Central memory CD4-positive, alpha-beta T cell (primary cell): Measurements from ENCODE around the gene CHCHD5.
"Not testable (repeated sequence)": the region's sequence is repeated elsewhere in the genome, so short reads cannot be mapped to it uniquely, and the experiment has no call there.

ENCODE experiments used
- DNase-seq: peaks from one replicate; pipeline ENCODE4 v3.0.0; 2022

Gene CHCHD5

DNA sequence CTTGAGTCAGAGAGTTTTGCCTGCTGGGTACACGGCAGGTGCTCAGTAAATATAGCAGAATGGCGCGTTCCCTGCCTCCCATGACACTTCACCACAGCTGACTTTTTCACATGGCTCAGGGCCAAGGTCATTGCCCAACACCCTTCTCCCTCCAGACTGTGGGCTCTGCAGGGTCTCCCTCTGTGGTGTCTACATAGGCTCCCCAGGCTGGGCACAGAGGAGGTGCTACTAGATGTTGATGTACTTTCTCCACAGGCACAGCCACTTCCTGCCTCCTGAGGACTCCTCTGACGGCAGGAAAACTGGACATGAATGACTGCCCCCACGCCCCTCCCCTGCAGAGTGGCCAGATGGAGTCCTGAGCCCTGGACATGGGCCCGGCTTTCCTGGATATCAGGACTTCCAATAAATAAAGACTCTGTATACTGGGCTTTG is 4.2 kb downstream of the CHCHD5 start:
- DNase-seq = no peak

DNA sequence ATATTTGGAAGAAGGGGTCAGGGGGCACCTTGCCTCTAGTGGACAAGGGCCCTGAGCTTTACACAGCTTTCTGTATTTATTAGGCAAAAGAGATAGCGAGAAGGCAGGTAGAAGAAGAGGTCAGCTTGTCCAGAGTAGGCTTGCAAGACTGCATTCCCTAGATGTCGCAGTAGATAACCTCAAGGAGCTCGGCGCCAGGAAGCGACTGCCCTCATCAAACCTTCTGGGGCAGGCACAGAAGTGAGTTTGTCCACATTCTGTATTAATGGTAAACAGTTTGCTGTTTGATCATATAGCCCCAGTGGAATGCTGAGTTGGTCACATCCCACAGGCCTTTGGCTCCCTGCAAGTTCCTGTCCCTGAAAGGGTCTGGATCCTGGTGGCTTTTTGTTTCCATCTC is 7.0 kb downstream of the CHCHD5 start:
- DNase-seq = no peak

DNA sequence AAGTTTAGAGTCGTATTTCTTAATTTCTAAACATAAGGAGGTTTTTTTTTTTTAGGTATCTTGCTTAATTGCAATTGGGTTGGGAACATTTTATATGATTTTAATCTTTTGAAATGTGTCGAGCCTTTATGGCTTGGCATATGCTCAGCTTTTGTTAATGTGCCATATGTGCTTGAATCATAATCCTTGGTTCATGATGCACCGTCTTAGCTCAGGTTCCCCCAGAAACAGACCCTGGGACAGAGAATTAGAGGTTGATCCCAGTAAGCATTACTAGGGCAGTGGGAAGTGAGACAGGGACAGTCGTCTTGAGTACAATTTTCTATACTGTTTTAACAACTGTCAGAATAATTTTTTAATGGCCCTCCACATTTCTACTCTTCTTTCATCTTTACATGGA is 9.3 kb downstream of the CHCHD5 start:
- no peak for DNase-seq

DNA sequence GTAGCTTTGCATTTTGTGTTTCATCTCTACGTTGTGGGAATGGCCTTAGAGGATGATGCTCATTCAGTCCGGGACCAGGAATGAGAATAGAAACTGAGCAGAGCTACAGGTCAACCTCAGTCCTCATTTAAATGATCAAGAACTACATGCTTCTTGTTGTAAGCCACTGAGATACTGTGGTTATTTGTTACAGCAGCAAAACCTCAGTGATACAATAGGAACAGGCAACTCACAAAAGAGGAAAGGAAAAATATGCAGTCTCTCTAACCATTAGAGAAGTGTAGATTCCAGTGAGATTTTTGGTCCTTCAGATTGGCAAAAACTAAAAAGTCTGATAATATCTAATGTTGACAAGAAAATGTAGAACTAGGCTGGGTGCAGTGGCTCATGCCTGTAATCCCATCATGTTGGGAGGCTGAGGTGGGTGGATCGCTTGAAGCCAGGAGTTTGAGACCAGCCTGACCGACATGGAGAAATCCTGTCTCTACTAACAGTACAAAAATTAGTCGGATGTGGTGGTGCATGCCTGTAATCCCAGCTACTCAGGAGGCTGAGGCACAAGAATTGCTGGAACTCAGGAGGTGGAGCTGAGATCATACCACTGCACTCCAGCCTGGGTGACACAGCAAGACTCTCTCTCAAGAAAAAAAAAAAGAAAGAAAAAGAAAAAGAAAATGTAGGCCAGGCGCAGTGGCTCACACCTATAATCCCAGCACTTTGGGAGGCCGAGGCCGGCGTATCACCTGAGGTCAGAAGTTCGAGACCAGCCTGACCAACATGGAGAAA is 13.3 kb downstream of the CHCHD5 start:
- no peak for DNase-seq

DNA sequence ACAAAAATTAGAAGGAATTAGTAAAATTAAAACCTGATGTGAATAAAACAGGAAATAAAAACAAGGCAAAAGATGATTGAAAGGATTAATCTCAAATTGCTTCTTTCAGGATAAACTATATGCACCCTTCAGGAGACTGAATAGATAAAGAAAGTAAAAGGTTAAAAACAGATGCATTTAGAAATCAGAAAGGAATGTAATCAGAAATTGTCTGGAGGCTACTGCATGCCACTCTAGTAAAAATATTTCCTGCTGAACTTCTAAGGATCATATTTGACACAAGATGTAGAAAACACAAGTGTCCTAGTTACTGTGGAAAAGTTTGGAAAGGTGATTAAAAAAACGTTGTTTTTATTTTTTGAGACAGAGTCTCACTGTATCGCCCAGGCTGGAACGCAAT is 16.2 kb downstream of the CHCHD5 start:
- DNase-seq = no peak

DNA sequence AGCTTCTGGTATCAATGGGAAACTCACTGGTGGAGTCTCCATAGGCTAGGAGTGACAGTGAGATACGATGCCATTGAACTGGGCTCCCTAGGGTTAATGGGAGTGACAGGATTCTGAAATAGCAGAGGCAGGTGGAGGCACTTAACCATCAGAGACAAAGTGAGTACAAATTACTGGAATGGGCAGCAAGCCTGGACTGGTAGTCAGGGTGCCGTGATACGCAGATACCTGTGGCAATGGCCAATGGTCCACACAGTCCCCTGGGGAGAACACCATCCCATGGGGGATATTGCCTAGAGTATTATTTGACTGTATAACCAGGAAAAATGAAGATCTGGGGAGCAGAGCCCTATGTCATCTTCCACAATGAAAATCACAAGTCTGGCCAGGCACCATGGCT is 17.3 kb downstream of the CHCHD5 start:
- no peak for DNase-seq

DNA sequence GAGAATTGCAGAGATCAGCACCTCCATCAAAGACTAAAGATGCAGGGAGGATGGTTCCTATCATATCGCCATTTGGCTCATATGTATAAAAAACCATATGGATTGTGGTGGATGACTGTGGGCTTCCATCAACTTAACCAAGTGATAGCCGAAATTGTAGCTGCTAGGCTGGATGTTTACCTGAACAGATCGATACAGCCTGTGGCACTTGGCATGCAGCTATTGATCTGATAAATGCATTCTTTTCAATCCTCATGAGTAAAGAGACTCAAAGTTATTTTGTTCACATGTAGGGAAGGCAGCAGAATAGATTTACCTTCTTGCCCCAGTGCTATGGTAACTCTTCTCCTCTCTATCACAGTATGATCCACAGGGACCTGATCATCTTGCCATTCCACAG is 18.5 kb downstream of the CHCHD5 start:
- DNase-seq = no peak

DNA sequence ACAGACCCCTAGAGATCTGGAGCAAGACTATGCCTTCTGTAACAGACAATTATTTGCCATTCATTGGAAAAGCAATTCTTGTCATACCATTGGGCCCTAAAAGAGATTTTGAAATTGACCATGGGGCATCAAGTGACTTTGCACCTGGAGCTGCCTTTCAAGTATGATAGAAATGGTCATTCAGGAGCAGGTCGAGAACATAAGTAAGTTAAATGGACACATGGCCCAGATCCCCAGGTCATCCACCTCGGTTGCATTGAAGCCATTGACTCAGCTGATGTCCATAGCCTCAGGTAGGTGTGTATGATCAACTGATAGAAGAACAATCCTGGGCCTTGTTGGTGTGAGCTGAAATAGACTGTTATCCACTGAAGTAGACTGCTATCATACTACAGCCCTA is 19.3 kb downstream of the CHCHD5 start:
- DNase-seq = no peak

DNA sequence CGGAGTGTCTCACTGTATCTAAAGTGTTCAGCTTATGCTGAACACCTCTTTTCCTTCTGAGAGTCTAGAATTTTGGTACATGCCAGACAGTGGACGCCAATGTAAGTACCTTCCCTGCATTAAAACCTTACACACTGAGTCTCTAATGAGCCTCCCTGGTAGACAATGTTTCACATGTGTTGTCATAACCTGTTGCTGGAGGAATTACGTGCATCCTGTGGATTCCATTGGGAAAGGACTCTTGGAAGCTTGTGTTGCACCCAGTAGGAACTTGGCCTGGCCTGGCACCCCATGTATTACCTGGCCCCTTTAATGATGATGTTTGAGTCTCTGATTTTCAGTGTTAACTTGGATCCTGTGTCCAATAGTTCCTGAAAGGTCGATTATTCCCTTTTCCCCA is 20.5 kb downstream of the CHCHD5 start:
- no peak for DNase-seq

DNA sequence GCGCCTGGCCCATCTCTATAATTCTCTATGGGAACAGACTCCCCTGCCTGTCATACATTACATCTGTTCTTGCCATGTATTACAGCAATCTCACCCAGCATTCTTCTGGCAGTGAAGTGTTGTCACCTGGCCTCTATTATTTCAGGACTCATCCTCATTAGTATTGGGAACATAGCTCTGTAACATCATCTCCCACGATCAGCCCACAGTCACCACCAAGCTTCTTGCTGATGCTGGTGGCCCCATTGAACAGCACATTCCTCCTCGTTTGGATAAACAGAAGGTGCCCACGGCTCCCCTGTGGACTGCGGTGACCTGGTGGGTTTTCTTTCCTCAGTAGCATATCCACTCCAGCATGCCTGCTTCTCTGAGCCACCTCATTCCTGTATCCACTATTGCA is 21.5 kb downstream of the CHCHD5 start:
- no peak for DNase-seq

DNA sequence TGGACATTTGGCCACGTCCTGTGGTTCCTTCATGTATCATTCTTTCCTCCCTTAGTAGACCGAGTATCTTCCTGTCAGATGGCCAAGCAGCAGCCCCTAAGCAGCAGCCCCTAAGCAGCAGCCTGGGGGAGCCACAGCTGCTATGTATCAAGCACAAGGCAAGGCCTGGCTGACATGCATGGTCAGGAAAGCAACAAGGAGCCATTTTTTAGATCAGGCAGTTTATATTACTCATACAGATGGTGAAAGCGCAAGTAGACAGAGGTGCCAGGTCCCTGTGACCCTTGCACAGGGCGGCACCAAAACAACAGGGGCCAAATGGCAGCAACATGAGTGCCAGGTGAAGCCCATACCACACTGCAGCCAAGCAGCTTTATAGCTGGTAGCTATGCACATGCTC is 22.1 kb downstream of the CHCHD5 start:
- no peak for DNase-seq

DNA sequence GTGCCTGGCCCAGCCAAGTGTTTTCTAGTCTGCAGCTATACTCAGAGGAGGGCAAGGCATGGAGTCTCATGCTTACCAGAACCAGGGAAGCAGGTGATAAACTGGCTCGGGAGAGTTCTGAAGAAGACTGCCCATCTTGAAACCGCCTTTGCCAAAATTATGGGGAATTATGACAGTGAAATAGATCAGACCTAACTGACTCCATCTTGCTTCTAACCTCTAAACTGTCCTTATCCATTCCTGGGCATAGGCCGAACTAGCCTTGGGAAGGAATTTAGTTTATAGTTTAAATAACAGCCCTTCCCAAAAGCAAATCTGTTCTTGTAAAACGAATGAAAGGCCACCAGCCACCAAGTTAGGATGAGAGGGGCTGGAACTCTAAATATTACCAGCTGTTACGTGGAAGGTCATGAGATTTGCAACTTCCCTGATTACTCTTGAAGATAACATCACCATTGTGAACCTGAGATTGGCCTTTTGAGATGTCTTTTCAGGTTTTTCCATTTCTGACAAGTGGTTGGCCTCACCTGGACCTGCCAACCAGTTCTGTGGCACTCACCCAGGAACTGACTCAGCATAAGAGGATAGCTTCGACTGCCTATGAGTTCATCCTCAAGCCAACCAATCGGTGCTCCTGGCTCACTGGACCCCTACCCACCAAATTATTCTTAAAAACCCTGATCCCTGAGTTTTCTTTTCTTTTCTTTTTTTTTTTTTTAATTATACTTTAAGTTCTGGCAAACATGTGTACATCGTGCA is 23.4 kb downstream of the CHCHD5 start:
- DNase-seq = no peak

DNA sequence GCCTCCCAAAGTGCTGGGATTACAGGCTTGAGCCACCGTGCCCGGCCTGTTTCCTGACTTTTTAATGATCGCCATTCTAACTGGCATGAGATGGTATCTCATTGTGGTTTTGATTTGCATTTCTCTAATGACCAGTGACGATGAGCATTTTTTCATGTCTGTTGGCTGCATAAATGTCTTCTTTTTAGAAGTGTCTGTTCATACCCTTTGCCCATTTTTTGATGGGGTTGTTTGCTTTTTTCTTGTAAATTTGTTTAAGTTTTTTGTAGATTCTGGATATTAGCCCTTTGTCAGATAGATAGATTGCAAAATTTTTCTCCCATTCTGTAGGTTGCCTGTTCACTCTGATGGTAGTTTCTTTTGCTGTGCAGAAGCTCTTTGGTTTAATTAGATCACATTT is 24.9 kb downstream of the CHCHD5 start:
- not testable (repeated sequence) for DNase-seq

DNA sequence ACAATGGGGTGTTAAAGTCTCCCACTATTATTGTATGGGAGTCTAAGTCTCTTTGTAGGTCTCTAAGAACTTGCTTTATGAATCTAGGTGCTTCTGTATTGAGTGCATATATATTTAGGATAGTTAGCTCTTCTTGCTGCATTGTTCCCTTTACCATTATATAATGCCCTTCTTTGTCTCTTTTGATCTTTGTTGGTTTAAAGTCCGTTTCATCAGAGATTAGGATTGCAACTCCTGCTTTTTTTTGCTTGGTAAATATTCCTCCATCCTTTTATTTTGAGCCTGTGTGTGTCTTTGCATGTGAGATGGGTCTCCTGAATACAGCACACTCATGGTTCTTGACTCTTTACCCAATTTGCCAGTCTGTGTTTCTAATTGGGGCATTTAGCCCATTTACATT is 27.9 kb downstream of the CHCHD5 start:
- DNase-seq = not testable (repeated sequence)

DNA sequence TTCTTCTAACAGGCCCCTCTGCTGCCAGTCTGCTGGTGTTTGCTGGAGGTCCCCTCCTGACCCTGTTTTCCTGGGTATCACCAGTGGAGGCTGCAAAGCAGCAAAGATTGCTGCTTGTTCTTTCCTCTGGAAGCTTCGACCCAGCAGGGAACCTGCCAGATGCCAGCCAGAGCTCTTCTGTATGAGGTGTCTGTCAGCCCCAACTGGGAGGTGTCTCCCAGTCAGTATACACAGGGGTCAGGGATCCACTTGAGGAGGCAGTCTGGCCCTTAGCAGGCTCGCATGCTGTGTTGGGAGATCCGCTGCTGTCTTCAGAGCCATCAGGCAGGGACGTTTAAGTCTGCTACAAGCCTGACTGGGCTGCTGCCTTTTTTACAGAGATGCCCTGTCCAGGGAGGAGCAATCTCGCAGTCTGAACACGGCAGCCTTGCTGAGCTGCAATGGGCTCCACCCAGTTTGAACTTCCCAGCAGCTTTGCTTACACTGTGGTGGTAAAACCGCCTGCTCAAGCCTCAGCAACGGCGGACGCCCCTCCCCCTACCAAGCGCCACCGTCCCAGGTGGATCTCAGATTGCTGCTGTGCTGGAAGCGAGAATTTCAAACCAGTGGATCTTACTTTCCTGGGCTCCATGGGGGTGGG is 29.9 kb downstream of the CHCHD5 start:
- DNase-seq = no peak

DNA sequence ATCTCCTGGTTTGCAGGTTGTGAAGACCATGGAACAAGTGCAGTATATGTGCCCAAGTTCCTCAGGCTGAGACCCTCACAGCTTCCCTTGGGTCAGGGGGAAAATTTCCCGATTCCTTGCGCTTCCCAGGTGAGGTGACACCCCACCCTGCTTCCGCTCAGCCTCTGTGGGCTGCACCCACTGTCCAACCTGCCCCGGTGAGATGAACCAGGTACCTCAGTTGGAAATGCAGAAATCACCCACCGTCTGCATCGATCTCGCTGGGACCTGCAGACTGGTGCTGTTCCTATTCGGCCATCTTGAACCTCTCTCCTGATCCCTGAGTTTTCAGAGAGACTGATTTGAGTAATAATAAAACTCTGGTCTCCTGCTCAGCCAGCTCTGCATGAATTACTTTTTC is 30.6 kb downstream of the CHCHD5 start:
- DNase-seq = no peak

DNA sequence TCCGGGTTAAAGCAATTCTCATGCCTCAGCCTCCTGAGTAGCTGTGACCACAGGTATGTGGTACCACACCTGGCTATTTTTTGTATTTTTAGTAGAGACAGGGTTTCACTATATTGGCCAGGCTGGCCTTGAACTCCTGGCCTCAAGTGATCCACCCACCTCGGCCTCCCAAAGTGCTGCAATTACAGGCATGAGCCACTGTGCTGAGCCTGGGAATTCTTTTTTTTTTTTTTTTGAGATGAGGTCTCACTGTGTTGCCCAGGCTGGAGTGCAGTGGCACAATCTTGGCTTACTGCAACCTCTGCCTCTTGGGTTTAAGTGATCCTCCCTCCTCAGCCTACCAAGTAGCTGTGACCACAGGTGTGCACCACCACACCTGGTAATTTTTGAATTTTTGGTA is 31.4 kb downstream of the CHCHD5 start:
- not testable (repeated sequence) for DNase-seq

DNA sequence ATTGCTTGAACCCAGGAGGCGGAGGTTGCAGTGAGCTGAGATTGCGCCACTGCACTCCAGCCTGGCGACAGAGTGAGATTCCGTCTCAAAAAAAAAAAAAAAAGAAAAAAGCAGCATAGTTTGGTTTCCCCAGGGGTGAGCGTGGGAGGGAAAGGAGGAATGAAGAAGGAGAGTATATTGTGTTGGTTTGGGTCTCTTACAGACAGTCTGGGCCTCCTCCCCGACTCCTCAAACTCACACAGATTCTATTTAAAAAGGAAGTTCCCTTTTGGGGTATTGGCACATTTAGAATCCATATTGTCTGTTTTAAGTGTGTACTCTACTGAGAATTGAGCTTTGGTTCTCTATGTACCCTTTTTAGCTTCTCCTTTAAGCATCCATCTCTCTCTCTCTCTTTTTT is 34.0 kb downstream of the CHCHD5 start:
- DNase-seq = no peak

DNA sequence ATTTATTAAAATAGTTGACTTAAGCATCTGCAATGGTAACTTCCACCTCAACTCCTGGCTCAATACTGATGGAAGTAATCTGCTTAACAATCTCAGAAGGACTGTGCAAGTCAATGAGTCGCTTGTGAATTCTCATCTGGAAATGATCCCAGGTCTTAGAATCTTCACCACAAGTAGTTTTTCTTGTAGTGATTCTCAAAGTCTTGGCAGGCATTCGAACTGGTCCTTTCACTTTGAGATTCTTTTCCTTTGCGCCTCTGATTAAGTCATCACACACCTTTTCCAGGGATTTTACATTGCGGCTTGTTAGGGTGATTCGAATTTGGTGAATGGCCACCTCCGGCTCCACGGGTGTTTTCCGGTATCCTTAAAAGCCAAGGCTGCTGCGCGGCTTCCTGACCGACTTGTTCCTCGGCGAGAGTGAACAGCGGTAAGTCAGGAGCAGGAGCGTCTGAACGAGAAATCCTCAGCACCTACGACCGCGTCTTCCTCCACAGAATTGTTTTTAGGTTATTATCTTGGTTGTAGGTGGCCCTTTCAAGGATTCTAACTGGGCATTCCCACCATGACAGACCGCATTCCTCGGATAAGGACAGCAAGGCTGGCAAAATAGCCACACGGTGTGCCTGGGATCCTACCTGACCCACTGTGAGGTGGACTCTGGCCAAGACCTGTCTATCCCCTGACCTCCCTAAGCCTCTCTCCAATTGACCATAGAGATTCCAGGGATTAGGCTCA is 37.5 kb downstream of the CHCHD5 start:
- no peak for DNase-seq

DNA sequence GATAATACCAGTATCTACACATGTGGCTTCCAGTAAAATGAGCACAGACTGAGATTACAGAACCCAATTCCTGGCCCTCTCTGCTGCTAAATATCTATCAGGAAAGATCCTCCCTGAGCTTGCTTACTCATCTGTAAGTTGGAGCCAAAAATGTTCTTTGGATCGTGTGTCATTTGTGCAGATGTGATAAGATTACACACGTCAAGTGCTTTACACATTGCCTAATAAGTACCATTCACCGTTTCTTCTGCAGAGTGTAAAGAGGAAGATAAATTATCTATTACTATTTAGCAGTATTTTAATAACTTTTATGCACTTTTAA is 38.1 kb downstream of the CHCHD5 start:
- DNase-seq = no peak

DNA sequence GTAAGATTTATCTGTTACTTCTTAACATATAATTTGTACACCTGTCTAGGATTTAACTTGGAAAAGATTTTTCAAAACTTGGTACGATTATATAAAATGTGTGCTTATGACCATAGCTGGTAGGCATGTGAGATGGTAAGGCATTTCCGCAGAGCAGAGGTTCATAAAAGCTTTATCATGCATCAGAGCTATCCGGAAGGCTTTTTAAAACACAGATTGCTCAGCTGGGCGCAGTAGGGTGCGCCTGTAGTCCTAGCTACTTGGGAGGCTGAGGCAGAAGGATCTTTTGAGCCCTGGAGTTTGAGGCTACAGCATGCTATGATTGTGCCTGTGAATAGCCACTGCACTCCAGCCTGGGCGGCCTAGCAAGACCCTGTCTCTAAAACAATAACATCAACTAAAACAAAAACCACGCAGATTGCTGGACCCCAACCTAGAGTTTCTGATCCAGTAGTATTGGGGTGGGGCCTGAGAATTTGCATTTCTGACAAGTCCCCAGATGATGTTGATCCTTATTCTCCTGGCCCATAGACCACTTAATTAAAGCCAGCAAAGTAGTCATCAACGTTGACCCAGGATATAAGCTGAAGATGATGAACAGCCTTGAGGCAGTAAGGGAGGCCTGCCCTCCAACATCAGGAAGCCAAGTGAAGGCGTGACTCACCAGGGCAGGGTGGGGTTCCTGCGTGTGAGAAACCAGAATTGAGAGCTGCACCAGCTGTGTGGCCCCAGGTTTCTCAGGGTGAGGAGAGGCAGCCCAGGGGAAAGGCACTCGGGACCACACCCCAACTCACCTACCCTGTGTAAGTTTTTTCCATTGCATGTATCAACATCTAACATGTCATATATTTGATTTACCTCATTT is 39.7 kb downstream of the CHCHD5 start:
- peak; percentile 56 for DNase-seq

DNA sequence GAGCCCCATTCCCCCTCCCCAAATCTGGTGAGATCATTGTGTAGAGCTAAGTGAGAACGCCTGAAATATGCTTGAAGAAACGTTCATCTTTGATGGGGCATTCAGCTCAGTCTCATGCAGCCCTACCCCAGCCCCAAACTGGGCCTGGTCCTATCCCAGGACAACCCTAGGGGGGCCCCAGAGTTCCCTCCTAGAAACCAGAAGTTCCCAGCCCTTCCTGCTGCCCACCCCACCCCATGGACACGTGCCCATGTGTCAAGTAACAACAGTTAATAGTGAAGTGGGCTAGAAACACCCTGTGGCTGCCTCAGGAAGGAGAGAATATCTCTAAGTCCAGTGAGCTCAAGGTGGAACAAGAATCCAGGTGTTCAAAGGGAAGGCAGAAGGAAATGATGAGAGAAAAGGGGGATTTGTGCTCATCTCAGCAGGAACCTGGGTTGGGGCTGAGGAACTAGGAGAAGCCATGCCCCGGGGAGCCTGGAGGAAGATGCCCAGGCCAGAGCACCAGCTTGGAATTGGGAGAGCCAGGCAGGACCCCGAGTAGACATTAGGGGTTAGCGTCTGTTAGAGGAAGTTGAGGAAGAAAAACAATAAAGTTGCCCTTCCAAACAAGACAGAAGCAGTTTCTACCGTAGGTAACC is 41.2 kb downstream of the CHCHD5 start:
- DNase-seq = no peak
